ENCODE results near the gene SARM1. TPM values are rescaled to one million over a fixed set of nuclear protein-coding genes. Genes with fewer than 3 reads are reported as not detected.
"Not testable (repeated sequence)": the region's sequence is repeated elsewhere in the genome, so short reads cannot be mapped to it uniquely, and the experiment has no call there.

Gene SARM1
- total and polyA plus RNA-seq, 9 of the 15 experiments (the other 6 are each of a cell fraction or from before 2014, with no cell fraction given) = 0.04 to 0.55 (median 0.11) TPM; not detected in 2

- H3K4me1 ChIP-seq (replicated peaks in 1 of 2; ENCODE audit: control insufficient read depth in 2 of 2, insufficient read depth in 2 of 2, low read length in 2 of 2); in situ Hi-C loops (cut with MboI); H3K4me2 ChIP-seq (ENCODE audit: insufficient read depth, low read length); CTCF ChIA-PET (ENCODE audit: low intra/inter-chr PET ratio); H3K4me3 ChIP-seq; BruUV-seq (replicated peaks); H3K9ac ChIP-seq (ENCODE audit: insufficient read depth in 1 of 2, low read depth in 2 of 2, low read length in 2 of 2); ATAC-seq; H3K79me2 ChIP-seq (ENCODE audit: control insufficient read depth, insufficient read depth, low read length); H3K9me3 ChIP-seq (replicated peaks; ENCODE audit: control insufficient read depth, insufficient read depth, low read depth, low read length); H3K36me3 ChIP-seq (ENCODE audit: control insufficient read depth, insufficient read depth, low read length); intact Hi-C loops (cut with micrococcal nuclease); POLR2A ChIA-PET; H3K9me1 ChIP-seq (ENCODE audit: control insufficient read depth, insufficient read depth, low read length); H4K20me1 ChIP-seq (replicated peaks; ENCODE audit: control insufficient read depth, insufficient read depth, low read length); DNase-seq (ENCODE audit: extremely low read depth in 1 of 4, low spot score in 3 of 4); FAIRE-seq; H2AFZ ChIP-seq (ENCODE audit: low read depth, low read length); H3K27ac ChIP-seq (ENCODE audit: extremely low read depth, low read depth, low read length): not testable (repeated sequence)
- 0% methylated on average over 7 of the region's 8 CpGs for WGBS (ENCODE audit: insufficient coverage, low coverage, missing lambda C conversion rate)
- peaks cover 9 to 16% of the 10 kb centered on the region in 2 experiments for H3K27me3 ChIP-seq (ENCODE audit: control insufficient read depth in 2 of 2, insufficient read depth in 2 of 2, low read length in 2 of 2)
Observed at GRCh38 chr17:28434326-28434725, 62.8 kb downstream of the SARM1 start.

- intact Hi-C loops (cut with micrococcal nuclease) = no loop called here
- no peaks in the 10 kb centered on the region for H3K79me2 ChIP-seq (ENCODE audit: control insufficient read depth, insufficient read depth, low read length)
- no TSS peak for BruUV-seq (replicated peaks)
- H2AFZ ChIP-seq (ENCODE audit: low read depth, low read length) = no peak overlapping the region
- H3K4me3 ChIP-seq = no peak overlapping the region
- H3K36me3 ChIP-seq (ENCODE audit: control insufficient read depth, insufficient read depth, low read length) = no peaks in the 10 kb centered on the region
- ChIA-PET POLR2A (interaction anchor here (0.6 to 0.8 kb wide), 3 partner anchors 21 to 745 kb away, joined by 3 read pairs; no protein-coding TSS in a partner anchor), CTCF (ENCODE audit: low intra/inter-chr PET ratio) (no interaction called here)
- no peaks in the 10 kb centered on the region for H4K20me1 ChIP-seq (replicated peaks; ENCODE audit: control insufficient read depth, insufficient read depth, low read length)
- H3K4me1 ChIP-seq (replicated peaks in 1 of 2; ENCODE audit: control insufficient read depth in 2 of 2, insufficient read depth in 2 of 2, low read length in 2 of 2) = no peaks in the 10 kb centered on the region
- H3K4me2 ChIP-seq (ENCODE audit: insufficient read depth, low read length) = no peak overlapping the region
- no peak overlapping the region for H3K27ac ChIP-seq (ENCODE audit: extremely low read depth, low read depth, low read length)
- no peaks in the 10 kb centered on the region for H3K9me3 ChIP-seq (replicated peaks; ENCODE audit: control insufficient read depth, insufficient read depth, low read depth, low read length)
- 5% methylated on average over 9 of the region's 9 CpGs for WGBS (ENCODE audit: insufficient coverage, low coverage, missing lambda C conversion rate)
- ATAC-seq (no peak), DNase-seq (ENCODE audit: extremely low read depth in 1 of 4, low spot score in 3 of 4) (no peak), FAIRE-seq (no peak)
- no peak overlapping the region for H3K9ac ChIP-seq (ENCODE audit: insufficient read depth in 1 of 2, low read depth in 2 of 2, low read length in 2 of 2)
- H3K9me1 ChIP-seq (ENCODE audit: control insufficient read depth, insufficient read depth, low read length) = no peaks in the 10 kb centered on the region
- H3K27me3 ChIP-seq (ENCODE audit: control insufficient read depth in 2 of 2, insufficient read depth in 2 of 2, low read length in 2 of 2) = peaks cover 21 to 22% of the 10 kb centered on the region in 2 experiments
- in situ Hi-C loops (cut with MboI) = no loop called here
- TF ChIP-seq RERE (CRISPR knock-in tag; IDR thresholded peaks at IDR 0.05; ENCODE audit: borderline replicate concordance) (no peak), NFIX (CRISPR knock-in tag; IDR thresholded peaks at IDR 0.05; ENCODE audit: low read depth) (no peak), CLOCK (CRISPR knock-in tag; IDR thresholded peaks at IDR 0.05; ENCODE audit: borderline replicate concordance) (no peak), HIVEP1 (CRISPR knock-in tag; IDR thresholded peaks at IDR 0.05) (no peak)
Observed at GRCh38 chr17:28443901-28444638, 72.6 kb downstream of the SARM1 start.

Measured in K562 (cell line).